GM21737 (cell line): Measurements from ENCODE around the gene COL15A1.
"Not testable (repeated sequence)": the region's sequence is repeated elsewhere in the genome, so short reads cannot be mapped to it uniquely, and the experiment has no call there.

Experiments used
- ATAC-seq: cut with Tn5 transposase; IDR thresholded peaks from one replicate; pipeline ENCODE4 v1.9.1; 2021; ENCODE audit warnings: mild to moderate bottlenecking, moderate library complexity; ENCODE audit not compliant: unreplicated experiment

The COL15A1 gene

DNA sequence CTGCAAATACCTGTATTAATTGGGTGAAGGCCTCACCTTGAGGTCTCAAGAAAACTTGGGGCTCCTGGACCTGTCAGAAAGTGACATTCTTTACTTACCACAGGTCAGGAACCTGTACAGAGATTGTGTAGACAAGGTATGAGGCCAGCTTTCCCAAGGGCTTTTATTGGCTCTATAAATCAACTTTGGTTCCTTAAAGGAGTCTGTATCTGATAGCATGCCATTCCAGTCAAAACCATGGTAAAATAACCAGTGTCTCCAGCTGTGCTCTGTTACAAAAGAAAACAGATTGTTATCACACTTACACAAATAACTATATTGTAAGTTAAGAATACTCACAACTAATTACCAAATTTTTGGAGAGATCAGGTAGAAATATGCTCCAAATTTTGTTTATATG is 64.5 kb downstream of the COL15A1 start:
- ATAC-seq, result no peak

DNA sequence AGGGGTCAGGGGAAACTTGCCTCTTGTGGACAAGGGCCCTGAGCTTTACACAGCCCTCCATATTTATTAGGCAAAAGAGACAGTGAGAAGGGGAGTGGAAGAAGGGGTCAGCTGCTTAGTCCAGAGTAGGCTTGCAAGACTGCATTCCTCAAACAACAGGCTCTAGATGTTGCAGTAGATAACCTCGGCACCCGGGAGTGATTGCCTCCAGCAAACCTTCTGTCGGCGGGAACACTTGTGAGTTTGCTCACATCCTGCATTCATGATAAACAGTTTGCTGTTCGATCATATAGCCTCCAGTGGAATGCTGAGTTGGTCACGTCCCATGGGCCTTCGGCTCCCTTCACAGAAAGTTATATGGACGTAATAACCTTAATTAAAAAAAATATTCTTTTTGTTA is 66.7 kb downstream of the COL15A1 start:
- ATAC-seq, result not testable (repeated sequence)

DNA sequence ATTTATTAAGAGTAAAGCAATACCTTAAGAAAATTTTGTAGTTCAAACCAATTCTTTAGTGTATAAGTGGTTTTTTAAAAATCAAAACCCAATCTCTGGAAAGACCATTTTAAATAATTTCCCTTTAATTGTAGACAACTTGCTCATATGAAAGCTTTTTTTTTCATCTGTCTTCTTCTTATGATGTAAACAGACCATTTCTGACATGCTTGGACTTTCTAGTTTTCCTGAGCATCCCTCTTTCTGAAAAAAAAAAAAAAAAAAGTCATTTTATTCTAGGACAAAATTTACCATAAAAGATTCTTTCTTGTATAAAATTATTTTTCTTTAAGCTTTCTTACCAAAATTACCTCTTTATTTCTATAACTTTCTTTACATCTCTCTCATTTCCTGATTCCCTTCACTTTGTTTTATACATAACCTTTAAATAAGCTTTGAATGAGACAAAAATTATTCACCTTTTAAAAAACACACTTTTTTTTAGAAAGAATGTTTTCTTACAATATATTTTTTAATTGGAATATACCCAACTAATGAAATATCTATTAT is 67.5 kb downstream of the COL15A1 start:
- no peak for ATAC-seq

DNA sequence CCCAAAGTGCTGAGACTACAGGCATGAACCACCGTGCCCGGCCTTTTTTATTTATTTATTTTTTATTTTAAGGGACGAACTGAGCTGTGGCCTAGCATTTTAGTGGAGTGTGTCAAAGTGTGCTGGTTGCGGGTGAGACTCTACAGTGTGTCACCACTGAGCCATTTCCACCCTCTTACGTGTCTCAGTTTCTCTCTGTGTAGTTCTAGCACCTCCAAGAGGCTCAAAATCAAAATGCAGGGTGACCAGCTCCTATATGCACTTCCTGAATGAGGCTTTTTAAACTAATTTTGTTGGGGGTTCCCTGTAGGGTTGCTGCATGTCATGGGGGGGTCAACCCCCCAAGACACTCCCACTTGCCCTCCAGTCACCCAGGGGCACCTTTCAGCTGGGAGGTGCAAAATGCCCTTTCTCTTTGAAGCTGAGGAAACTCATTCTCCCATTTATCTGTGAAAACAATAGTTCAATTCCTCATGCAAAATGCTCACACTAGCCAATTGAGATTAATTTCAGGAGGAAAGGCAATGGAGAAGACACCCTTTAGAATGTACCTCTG is 69.3 kb downstream of the COL15A1 start:
- no peak for ATAC-seq

DNA sequence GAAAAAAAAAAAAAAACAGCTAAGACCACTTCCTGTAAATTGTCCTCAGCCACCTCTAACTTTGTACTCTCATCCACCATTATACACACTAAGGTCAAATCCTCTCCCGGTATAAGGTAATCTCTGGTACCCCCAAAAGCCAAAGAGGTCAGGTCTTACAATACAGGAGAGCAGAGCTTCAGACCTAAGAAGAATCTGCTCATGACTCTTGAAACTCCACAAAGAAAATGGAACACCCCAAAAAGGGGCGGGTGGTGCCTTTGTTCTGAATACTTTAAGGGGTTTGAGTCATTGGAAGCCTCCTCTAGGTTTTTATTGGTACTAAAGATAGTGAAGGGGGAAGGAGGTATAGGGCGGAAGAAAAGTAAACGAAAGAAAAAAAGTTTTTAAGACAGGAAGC is 69.8 kb downstream of the COL15A1 start:
- ATAC-seq, result no peak

DNA sequence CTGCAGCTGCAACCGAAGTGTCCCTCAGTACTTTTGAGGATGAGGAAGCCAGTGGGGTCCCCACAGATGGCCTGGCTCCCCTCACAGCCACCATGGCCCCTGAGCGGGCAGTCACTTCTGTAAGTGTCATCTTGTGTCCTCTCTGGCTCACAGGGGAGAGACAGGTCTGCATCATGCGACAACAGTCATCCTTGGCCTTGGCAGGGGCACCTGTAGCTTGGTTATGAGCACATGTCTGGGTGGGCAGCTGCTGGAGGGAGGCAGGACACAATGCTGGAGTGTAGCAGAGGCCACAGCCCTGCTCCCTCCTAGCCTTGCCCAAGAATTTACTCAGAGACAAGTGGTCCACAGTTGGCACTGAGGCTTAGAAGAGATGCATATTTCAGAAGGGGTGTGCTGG is 71.7 kb downstream of the COL15A1 start:
- no peak for ATAC-seq

DNA sequence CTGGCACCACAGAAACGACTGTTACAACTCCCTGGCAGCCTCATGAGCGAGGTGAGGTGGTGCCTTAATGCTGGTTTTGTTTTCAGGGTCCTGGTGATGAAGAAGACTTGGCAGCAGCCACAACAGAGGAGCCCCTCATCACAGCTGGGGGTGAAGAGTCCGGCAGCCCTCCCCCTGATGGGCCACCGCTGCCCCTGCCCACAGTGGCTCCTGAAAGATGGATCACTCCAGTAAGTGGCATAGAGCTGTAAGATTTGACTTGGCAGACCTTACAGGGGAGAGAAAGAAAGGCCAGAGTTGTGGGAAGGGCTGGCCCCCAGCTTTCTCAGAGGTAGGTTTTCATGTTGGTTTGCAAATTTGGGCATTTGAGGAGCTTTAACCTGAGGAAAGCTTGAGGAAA is 72.2 kb downstream of the COL15A1 start:
- ATAC-seq, result no peak

DNA sequence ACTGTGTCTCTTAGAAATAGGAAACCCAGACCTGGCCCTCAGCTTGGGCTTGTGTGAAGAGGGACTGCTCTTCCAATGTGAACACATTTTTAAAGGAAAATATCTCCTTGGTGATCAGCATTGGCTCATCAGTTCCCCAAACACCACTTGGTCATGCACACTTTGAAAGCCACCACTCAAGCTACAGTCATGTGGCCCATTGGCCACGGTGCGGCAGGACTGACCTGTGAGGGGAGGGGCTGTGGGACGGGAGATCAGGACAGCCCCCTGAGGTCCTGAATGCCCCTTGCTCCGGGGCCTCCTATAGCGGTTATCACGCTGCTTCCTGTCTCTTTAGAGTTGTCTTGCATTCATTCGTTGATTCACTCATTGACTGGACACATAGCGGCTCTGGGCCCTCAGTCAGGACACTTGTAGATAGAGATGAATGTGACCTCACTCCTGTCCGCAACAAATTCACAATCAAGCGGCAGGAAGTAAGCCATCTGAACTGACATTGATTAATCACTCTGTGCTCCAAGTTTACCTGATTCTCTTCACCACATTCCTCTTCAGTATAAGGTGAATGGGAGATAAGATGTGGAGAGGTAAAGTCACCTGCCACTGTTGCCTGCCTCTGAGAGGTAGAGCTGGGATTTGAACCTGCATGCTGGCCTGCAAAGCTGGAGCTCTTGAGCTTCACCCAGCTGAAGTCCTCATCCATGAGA is 73.1 kb downstream of the COL15A1 start:
- ATAC-seq, result no peak

DNA sequence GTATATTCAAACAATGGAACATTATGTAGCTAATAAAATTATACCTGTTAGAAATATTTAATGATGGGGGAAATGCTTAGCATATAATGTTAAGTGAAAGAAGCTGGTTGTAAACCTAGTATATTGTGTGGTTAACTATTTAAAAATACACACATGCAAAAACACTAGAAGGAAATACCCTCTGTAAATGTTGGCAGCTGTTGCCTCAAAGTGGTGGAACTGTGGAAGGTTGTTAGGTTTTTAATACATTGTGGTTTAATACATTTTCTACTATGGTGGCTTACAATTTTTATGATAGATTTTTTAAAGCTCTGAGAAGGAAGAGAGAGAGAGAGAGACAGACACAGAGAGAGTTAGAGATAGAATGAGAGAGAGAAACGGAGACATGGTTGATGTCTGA is 74.9 kb downstream of the COL15A1 start:
- ATAC-seq, result no peak

DNA sequence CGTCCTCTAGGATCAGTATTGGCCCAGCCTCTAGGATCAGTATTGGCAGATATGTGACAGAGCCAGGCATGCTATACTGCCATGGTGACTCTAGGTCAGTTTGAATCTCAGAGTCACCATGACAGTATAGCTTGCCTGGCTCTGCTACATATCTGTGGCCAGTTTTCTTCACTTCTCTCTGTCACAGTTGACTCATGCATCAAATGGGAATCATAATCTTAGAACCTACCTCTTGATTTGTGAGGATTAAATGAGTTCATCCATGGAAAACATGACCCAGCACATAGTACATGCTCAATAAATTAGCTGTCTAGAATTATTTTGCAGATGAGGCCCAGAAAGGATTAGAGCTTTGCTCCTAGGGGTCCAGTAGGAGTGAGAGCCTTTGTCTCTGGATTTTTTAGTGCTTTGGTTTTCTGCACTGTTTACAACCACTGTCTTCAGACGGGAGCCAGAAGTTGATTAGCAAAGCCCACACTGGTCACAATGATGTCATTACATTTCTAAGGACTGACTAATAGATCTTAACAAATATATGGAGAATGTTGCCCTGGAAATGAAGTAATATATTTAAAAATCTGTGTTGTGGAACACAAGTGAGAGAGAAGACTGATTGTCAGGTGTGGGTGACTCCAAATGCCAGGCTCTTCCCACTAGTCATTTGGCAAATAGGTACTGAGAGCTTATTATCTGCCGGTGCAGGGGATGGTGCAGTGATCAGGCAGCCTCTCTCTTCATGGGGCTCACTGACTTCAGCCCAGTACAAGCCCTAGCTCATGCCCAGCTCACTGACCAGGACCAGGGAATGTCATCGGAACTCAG is 76.0 kb downstream of the COL15A1 start:
- ATAC-seq, result no peak

DNA sequence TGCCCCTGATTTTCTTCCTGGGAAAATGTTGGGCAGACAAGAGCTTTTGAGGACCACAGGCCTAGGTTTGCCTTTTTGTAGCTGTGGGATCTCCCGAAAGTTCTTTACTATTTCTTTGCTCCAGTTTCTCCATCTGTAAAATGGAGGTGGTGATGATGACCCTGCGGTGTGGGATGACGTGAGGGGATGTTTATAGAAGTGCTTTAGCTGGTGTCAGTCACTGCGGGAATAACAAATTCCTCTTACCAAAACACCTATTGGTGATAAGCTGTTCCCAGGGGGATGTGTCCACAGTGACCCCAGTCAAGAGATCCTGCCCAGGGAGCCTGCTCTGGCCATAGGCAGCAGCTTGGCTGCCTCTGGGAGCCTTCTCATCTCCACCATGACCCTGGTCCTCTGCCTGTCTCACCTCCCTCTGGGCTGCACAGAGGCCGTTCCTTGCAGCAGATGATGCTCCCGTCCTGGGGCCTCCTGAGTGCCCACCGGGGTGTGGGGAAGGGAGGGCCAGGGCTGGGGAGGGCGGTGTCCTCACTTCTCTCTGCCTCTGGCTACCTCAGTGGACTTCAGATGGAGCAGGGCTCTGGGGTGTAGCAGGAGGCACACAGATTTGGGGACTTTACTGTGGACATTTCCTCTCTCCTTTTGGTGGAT is 77.2 kb downstream of the COL15A1 start:
- ATAC-seq, result no peak

DNA sequence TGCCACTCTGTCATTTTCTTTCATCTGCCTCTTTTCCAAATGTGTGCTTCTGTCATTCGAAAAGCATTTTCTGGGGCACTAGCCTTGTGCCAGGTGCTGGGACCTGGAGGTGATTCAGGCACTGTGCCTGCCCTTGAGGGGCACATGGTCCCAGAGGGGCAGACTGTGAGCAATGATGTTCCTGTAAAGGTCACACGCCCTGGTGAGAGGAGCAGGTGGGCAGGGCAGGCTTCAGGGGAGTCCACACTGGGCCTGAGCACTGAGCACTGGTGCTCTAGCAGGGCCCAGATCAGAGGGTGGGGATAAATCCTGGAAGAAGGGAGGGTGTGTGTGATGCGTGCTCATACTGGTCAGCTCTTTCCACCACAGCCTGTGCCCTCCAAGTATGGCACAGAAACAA is 77.8 kb downstream of the COL15A1 start:
- no peak for ATAC-seq

DNA sequence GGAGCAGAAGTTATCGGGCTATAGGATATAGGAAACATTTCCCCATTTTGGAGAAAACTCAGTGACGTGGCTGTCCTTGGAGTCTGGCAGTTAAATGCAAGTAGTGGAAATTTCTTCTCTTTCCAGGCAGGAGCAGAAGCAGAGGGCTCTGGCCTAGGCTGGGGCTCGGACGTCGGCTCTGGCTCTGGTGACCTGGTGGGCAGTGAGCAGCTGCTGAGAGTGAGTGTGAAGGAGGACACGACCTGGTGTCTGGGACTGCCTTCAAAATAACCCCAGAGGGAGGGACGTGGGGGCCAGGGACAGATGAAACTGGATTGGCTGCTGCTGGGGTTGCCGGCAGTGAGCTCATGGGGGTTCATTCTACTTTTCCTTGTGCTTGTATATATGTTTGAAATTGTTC is 79.5 kb downstream of the COL15A1 start:
- no peak for ATAC-seq

DNA sequence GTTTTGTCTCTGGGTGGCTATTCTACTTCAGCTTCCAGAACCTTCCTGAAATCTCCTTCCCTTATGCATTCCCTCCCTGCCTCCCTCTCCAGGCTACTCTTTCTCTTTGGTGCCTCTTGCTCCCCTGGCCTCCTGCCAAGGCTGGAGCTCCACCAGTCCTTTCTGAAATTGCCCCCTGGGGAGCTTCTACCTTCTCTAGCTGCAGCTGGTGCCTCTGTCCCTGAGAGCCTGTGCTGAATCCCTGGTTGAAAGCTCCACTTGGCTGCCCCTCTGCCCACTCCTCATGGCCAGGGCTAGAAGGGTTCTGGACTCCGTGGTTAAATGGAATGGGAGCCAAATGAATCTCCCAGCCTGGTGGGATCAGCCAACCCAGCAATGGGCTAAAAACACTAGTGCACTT is 80.1 kb downstream of the COL15A1 start:
- no peak for ATAC-seq

DNA sequence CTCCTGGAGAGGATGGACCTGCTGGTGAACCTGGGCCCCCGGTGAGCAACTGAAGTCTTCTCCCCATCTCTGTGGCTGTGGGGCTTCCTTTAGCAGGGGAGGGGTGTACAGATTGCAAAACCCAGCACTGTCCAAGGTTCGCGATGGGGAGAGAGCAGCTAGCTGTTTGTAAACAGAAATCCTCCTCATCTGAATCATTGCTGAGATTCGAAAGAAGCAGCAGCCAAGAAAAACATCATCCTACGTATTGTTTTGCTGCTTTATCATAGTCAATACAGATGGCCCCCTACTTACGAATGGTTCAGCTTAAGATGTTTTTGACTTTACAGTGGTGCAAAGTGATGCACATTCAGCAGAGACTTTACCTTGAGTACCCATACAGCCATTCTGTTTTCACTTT is 81.3 kb downstream of the COL15A1 start:
- ATAC-seq, result no peak

DNA sequence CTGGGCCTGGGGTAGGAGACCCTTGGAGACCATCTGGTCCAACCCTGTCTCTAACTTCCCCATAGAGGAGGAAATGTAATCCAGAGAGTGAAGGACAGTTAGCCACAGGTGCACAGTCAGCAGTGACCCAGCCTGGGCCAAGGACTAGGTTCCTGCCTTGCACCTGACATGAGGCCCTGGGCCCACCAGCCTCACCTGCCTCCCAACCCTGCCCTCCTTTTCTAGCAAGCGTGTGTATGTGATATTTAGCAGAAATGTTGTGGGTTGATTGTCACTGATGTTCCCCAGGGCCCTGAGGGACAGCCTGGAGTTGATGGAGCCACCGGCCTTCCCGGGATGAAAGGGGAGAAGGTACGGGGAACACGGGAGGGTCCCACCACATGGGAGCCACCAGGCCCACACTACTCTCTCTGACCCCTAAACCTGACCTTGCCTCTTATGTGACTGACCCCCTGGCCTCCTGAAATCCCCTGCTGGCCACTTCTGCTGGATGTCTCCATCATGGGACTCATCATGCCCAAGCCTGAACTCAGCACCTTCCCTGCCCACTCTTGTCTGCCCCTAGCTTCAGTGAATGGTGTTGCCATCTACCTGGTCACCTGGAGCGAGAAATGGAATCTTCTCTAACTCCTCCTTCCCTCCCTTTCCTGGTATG is 82.0 kb downstream of the COL15A1 start:
- ATAC-seq, result no peak

DNA sequence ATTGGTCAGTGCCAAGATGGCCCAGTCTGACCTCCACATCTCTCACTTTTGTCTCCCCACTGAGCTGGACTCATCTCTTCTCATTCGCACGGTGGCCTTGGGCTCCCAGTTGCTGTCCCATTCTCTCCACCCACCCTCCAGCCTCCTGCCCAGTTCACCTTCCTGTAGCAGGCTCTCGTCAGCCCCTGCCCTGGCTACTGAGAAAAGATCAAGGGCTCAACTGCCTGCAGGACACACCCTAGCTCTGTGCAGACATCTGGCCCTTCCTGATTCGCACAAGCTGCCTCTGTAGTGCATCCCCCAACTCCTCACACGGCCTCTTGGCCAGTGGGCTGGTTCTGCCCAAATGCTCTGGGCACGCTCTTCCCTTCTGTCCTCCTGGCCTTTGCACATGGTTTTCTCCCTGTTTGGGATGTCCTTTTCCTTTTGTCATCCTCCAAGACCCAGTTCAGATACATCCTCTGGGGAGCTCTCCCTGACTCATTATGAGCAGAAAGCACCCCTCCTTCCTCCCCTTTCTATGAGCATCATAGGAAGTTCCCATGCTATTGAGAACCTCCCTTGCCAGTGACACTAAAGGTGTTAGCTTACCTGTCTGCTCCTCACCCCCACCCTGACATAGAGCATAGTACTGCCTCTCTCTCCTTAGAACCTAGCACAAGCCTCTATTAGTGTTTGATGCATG is 82.7 kb downstream of the COL15A1 start:
- ATAC-seq, result no peak

DNA sequence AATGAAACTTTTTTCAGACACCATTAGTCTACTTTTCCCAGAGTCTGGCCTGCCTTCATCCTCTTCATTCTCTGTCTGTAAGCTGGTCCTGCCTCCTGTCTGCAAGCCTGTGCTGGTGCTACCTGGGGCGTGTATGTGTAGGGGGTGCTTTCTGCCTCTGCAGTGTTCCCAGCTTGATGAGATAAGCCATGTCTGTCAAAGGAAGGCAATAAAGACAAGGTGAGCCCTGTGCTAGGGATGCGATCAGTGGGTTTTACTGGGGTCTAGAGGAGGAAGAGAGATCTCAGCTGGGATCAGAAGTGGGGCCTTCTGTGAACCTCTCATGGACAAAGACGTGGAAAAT is 83.2 kb downstream of the COL15A1 start:
- ATAC-seq, result no peak

DNA sequence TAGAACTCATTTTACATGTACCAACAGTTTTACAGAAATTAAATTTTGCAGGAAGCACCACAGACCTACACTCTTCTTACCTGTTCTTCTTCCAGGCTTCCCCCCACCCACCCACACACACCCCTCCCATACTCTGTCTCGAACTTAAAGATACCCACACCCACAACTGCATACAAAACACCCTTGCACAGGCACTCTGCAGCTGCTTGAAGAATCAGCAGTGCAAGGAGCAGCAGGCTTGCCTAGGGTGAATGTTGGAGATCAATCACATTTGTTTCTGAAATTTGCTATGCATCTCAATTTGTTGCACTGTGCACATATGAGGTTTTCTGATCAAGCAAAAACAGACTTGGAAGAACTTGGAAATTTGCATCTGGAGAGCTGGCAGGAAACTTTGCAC is 83.7 kb downstream of the COL15A1 start:
- no peak for ATAC-seq

DNA sequence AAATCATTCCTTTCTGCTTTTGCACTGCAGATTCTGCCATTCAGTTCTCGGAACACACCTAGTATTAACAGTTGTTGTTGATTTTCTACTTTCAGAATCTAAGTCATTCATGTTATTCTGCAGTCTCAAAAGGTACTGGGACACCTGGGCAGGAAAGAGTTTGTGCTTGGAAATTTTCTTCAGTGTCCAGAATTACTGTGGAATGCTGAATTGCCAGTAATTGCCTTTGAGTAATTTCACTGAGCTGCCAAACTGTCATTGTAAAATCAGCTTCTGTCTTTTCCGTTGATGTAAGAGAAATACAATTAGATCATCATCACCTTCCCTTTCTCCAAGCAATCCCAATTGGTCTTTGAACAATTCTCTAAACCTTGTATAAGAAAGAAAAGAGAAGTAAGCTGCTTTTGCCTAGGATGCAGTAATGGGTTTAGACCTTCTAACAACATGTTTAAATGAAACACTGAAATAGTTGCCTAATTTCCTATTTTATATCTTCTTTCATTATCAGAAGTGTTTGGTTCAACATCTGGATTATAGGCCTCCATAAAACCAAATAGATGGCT is 85.5 kb downstream of the COL15A1 start:
- no peak for ATAC-seq
